ENCODE data around the gene COL25A1.
A peak's percentile ranks its signal among the peaks of the same experiment; 100 is the strongest.
"Not testable (repeated sequence)": the region's sequence is repeated elsewhere in the genome, so short reads cannot be mapped to it uniquely, and the experiment has no call there.

The COL25A1 gene

GRCh38 chr4:109166586-109166985, 135.9 kb downstream of the COL25A1 start:
- DNase-seq (ENCODE audit: low spot score) = no peak

- no peak for DNase-seq (ENCODE audit: low spot score)
These were observed 136.3 kb downstream of the COL25A1 start for GRCh38 chr4:109166126-109166525.

GRCh38 chr4:109164011-109164410, 138.4 kb downstream of the COL25A1 start:
- peak; percentile 22 for DNase-seq (ENCODE audit: low spot score)

GRCh38 chr4:109163493-109163892, 139.0 kb downstream of the COL25A1 start:
- DNase-seq (ENCODE audit: low spot score) = no peak

- no peak for DNase-seq (ENCODE audit: low spot score)
These were observed 139.7 kb downstream of the COL25A1 start for GRCh38 chr4:109162759-109163158.

- DNase-seq (ENCODE audit: low spot score) = no peak
These were observed 142.0 kb downstream of the COL25A1 start for GRCh38 chr4:109160494-109160893.

GRCh38 chr4:109157696-109158095, 144.8 kb downstream of the COL25A1 start:
- no peak for DNase-seq (ENCODE audit: low spot score)

- no peak for DNase-seq (ENCODE audit: low spot score)
These were observed 145.3 kb downstream of the COL25A1 start for GRCh38 chr4:109157205-109157604.

- DNase-seq (ENCODE audit: low spot score) = no peak
These were observed 146.1 kb downstream of the COL25A1 start for GRCh38 chr4:109156356-109156755.

GRCh38 chr4:109155682-109156283, 146.7 kb downstream of the COL25A1 start:
- no peak for DNase-seq (ENCODE audit: low spot score)

- DNase-seq (ENCODE audit: low spot score) = no peak
These were observed 147.4 kb downstream of the COL25A1 start for GRCh38 chr4:109155084-109155483.

GRCh38 chr4:109154424-109154823, 148.0 kb downstream of the COL25A1 start:
- no peak for DNase-seq (ENCODE audit: low spot score)

GRCh38 chr4:109149836-109150235, 152.6 kb downstream of the COL25A1 start:
- DNase-seq (ENCODE audit: low spot score) = no peak

- DNase-seq (ENCODE audit: low spot score) = no peak
These were observed 153.8 kb downstream of the COL25A1 start for GRCh38 chr4:109148577-109149075.

- DNase-seq (ENCODE audit: low spot score) = no peak
These were observed 155.3 kb downstream of the COL25A1 start for GRCh38 chr4:109147135-109147534.

- no peak for DNase-seq (ENCODE audit: low spot score)
These were observed 156.0 kb downstream of the COL25A1 start for GRCh38 chr4:109146499-109146898.

GRCh38 chr4:109138125-109138524, 164.3 kb downstream of the COL25A1 start:
- DNase-seq (ENCODE audit: low spot score) = not testable (repeated sequence)

GRCh38 chr4:109134921-109135320, 167.5 kb downstream of the COL25A1 start:
- no peak for DNase-seq (ENCODE audit: low spot score)

- no peak for DNase-seq (ENCODE audit: low spot score)
These were observed 168.2 kb downstream of the COL25A1 start for GRCh38 chr4:109134268-109134667.

- no peak for DNase-seq (ENCODE audit: low spot score)
These were observed 170.9 kb downstream of the COL25A1 start for GRCh38 chr4:109131559-109131958.

- DNase-seq (ENCODE audit: low spot score) = no peak
These were observed 173.9 kb downstream of the COL25A1 start for GRCh38 chr4:109128589-109128988.

- DNase-seq (ENCODE audit: low spot score) = no peak
These were observed 174.6 kb downstream of the COL25A1 start for GRCh38 chr4:109127866-109128265.

- DNase-seq (ENCODE audit: low spot score) = no peak
These were observed 175.6 kb downstream of the COL25A1 start for GRCh38 chr4:109126856-109127255.

GRCh38 chr4:109125084-109125483, 177.4 kb downstream of the COL25A1 start:
- DNase-seq (ENCODE audit: low spot score) = no peak
